CD4-positive, alpha-beta T cell (primary cell): ENCODE results near the gene PPP2R2C. TPM values are rescaled to one million over a fixed set of nuclear protein-coding genes. Genes with fewer than 3 reads are reported as not detected.

Experiments used
- ATAC-seq: fragments of 200-7000 bp; cut with Tn5 transposase; one replicate; pipeline ENCODE4 v1.10.0; 2022; ENCODE audit warnings: mild to moderate bottlenecking; ENCODE audit not compliant: poor library complexity
- CTCF ChIA-PET: fragments of 350-600 bp; sonication (Branson Sonifier 250); formaldehyde crosslinking; loops from one replicate; lab custom pipeline; 2021; ENCODE audit warnings: antibody characterized with exemption, inconsistent platforms; lab: Charles Lee
- POLR2A ChIA-PET: fragments of 350-600 bp; sonication (Branson Sonifier 250); formaldehyde crosslinking; loops from one replicate; lab custom pipeline; 2021; ENCODE audit warnings: antibody characterized with exemption, inconsistent platforms; lab: Charles Lee
- DNase-seq, 14 experiments: peaks; one replicate each; pipeline ENCODE4 v3.0.0-alpha.2; 2013 to 2020; ENCODE audit warnings: mixed read lengths in 2 of 14
- H3K27ac ChIP-seq, 2 donors: one replicate each; pipeline versions ENCODE4 v1.5.1 to v1.7.0; 2013; ENCODE audit warnings: low read length in 2 of 2, low read depth in 1 of 2, mild to moderate bottlenecking in 1 of 2
- H3K27me3 ChIP-seq, 2 experiments: 1 replicate in 1 of 2; 2 replicates in 1 of 2; pipeline versions ENCODE4 v1.6.1 to v1.7.0; 2013; ENCODE audit warnings: low read length in 2 of 2, control low read depth in 1 of 2, mild to moderate bottlenecking in 1 of 2, moderate library complexity in 1 of 2; ENCODE audit not compliant: insufficient read depth in 2 of 2, control insufficient read depth in 1 of 2
- H3K36me3 ChIP-seq: one replicate; pipeline ENCODE4 v1.6.1; 2013; ENCODE audit warnings: low read length, control low read depth; ENCODE audit not compliant: insufficient read depth
- H3K4me1 ChIP-seq: one replicate; pipeline ENCODE4 v1.6.1; 2013; ENCODE audit warnings: low read length, control low read depth; ENCODE audit not compliant: insufficient read depth
- H3K4me3 ChIP-seq: one replicate; pipeline ENCODE4 v1.5.1; 2013; ENCODE audit warnings: mild to moderate bottlenecking, low read length, moderate library complexity
- H3K9me3 ChIP-seq, 2 experiments: 1 replicate in 1 of 2; 2 replicates in 1 of 2; pipeline versions ENCODE4 v1.6.1 to v1.7.0; 2013; ENCODE audit warnings: low read length in 2 of 2, mild to moderate bottlenecking in 2 of 2, control low read depth in 1 of 2, moderate library complexity in 1 of 2; ENCODE audit not compliant: control insufficient read depth in 1 of 2, insufficient read depth in 1 of 2
- H3K27ac Mint-ChIP-seq: one replicate; pipeline ENCODE4 v1.8.0; 2020; ENCODE audit warnings: mixed read lengths
- H3K27me3 Mint-ChIP-seq: one replicate; pipeline ENCODE4 v1.8.0; 2021; ENCODE audit warnings: mixed read lengths
- H3K36me3 Mint-ChIP-seq: one replicate; pipeline ENCODE4 v1.8.0; 2021; ENCODE audit warnings: low read depth, mixed read lengths
- H3K4me1 Mint-ChIP-seq: one replicate; pipeline ENCODE4 v1.8.0; 2021; ENCODE audit warnings: low read depth, mixed read lengths
- H3K4me3 Mint-ChIP-seq: one replicate; pipeline ENCODE4 v1.8.0; 2020; ENCODE audit warnings: mild to moderate bottlenecking, mixed read lengths
- H3K9me3 Mint-ChIP-seq: one replicate; pipeline ENCODE4 v1.8.0; 2020; ENCODE audit warnings: mixed read lengths
- CTCF ChIP-seq: fragments of 200-600 bp; IDR thresholded peaks from one replicate; pipeline ENCODE4 v1.8.0; 2022; ENCODE audit warnings: antibody characterized with exemption, mild to moderate bottlenecking
- intact Hi-C, 2 experiments: fragments of 100-400 bp; cut with DNase I in 1 of 2; cut with micrococcal nuclease in 1 of 2; formaldehyde crosslinking; loops; one replicate each; pipeline versions ENCODE4 v1.15.1 to v1.9.0; 2023 to 2025; cut with DNase I, micrococcal nuclease
- total RNA-seq, 174 experiments: library from RNA in 2 of 174; stranded (reverse) in 2 of 174; gene quantifications; one replicate each; pipeline ENCODE4 v1.2.3 and lab custom pipeline; 2021 to 2026

Gene PPP2R2C
- total RNA-seq, 2 experiments from 2014 or later: not detected

GRCh38 chr4:6316461-6317003 is 155.9 kb downstream of the PPP2R2C start:
- H3K36me3 Mint-ChIP-seq: no peaks in the 10 kb centered on the region
- Histone ChIP-seq H3K4me3 (no peak overlapping the region), H3K27me3 (peaks cover 2 to 12% of the 10 kb centered on the region in 2 experiments), H3K27ac (no peak overlapping the region), H3K9me3 (peaks cover 0 to 19% of the 10 kb centered on the region in 2 experiments), H3K4me1 (no peaks in the 10 kb centered on the region), H3K36me3 (no peaks in the 10 kb centered on the region)
- CTCF ChIA-PET: interaction anchor here (0.7 kb wide), 1 partner anchor 11 kb away, joined by 3 read pairs; no protein-coding TSS in a partner anchor
- peaks cover 58% of the 10 kb centered on the region for H3K27me3 Mint-ChIP-seq
- intact Hi-C loops: no loop called here
- H3K4me1 Mint-ChIP-seq: no peaks in the 10 kb centered on the region
- DNase-seq: no peak
- H3K9me3 Mint-ChIP-seq: peaks cover 2% of the 10 kb centered on the region
- H3K4me3 Mint-ChIP-seq: no peak overlapping the region
- ATAC-seq: no peak
- H3K27ac Mint-ChIP-seq: no peak overlapping the region
- TF ChIP-seq CTCF: no peak
- POLR2A ChIA-PET: interaction anchor here (0.6 kb wide), 1 partner anchor 16 kb away, joined by 3 read pairs; no protein-coding TSS in a partner anchor

GRCh38 chr4:6313216-6313615 is 159.2 kb downstream of the PPP2R2C start:
- Mint-ChIP-seq H3K4me1 (peaks cover 7% of the 10 kb centered on the region), H3K27ac (no peak overlapping the region), H3K4me3 (no peak overlapping the region), H3K9me3 (no peaks in the 10 kb centered on the region), H3K27me3 (peaks cover 63% of the 10 kb centered on the region), H3K36me3 (no peaks in the 10 kb centered on the region)
- intact Hi-C loops: no loop called here
- peaks cover 20 to 25% of the 10 kb centered on the region in 2 experiments for H3K27me3 ChIP-seq
- H3K4me3 ChIP-seq: no peak overlapping the region
- ChIA-PET CTCF (no interaction called here), POLR2A (no interaction called here)
- H3K36me3 ChIP-seq: no peaks in the 10 kb centered on the region
- H3K4me1 ChIP-seq: no peaks in the 10 kb centered on the region
- DNase-seq (no peak), ATAC-seq (no peak)
- peaks cover 0 to 6% of the 10 kb centered on the region in 2 experiments for H3K9me3 ChIP-seq
- H3K27ac ChIP-seq: no peak overlapping the region
- TF ChIP-seq CTCF: no peak

DNA sequence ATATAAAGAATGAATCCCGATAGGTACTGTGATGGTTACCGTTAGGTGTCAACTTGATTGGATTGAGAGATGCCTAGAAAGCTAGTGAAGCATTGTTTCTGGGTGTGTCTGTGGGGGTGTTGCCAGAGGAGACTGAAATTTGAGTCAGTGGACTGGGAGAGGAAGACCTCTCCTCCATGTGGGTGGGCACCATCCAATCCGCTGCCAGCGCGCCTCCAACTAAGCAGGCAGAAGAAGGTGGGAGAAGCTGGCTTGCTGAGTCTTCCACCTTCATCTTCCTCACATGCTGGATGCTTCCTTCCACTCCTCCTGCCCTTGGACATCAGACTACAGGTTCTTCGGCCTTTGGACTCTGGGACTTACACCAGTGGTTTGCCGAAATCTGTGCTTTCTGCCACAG is 162.6 kb downstream of the PPP2R2C start:
- Histone ChIP-seq H3K27ac (no peak overlapping the region), H3K36me3 (no peaks in the 10 kb centered on the region), H3K4me3 (no peak overlapping the region), H3K9me3 (no peaks in the 10 kb centered on the region), H3K4me1 (no peaks in the 10 kb centered on the region), H3K27me3 (peaks cover 29 to 32% of the 10 kb centered on the region in 2 experiments)
- peaks cover 68% of the 10 kb centered on the region for H3K27me3 Mint-ChIP-seq
- H3K4me3 Mint-ChIP-seq: peak overlapping the region; percentile 77
- no peak overlapping the region for H3K27ac Mint-ChIP-seq
- H3K4me1 Mint-ChIP-seq: peaks cover 7% of the 10 kb centered on the region
- no peak for TF ChIP-seq CTCF
- ATAC-seq: no peak
- ChIA-PET CTCF (no interaction called here), POLR2A (no interaction called here)
- H3K36me3 Mint-ChIP-seq: no peaks in the 10 kb centered on the region
- DNase-seq: no peak
- H3K9me3 Mint-ChIP-seq: no peaks in the 10 kb centered on the region
- intact Hi-C loops: no loop called here
